Activated naive CD8-positive, alpha-beta T cell treated with anti-CD3 and anti-CD28 coated beads for 36 hours (primary cell): ENCODE data around the gene SELENOV. TPM values are rescaled to one million over a fixed set of nuclear protein-coding genes. Genes with fewer than 3 reads are reported as not detected.
"Not testable (repeated sequence)": the region's sequence is repeated elsewhere in the genome, so short reads cannot be mapped to it uniquely, and the experiment has no call there.

Experiments
- DNase-seq: peaks from one replicate; pipeline ENCODE4 v3.0.0; 2021
- H3K27ac Mint-ChIP-seq: one replicate; pipeline ENCODE4 v1.8.0; 2022; ENCODE audit warnings: mild to moderate bottlenecking, moderate library complexity, mixed read lengths
- H3K27me3 Mint-ChIP-seq: one replicate; pipeline ENCODE4 v1.8.0; 2022; ENCODE audit warnings: mild to moderate bottlenecking, mixed read lengths
- H3K36me3 Mint-ChIP-seq: one replicate; pipeline ENCODE4 v1.8.0; 2021; ENCODE audit warnings: mild to moderate bottlenecking, mixed read lengths
- H3K4me1 Mint-ChIP-seq: one replicate; pipeline ENCODE4 v1.8.0; 2021; ENCODE audit warnings: mixed read lengths
- H3K4me3 Mint-ChIP-seq: one replicate; pipeline ENCODE4 v1.8.0; 2022; ENCODE audit warnings: mild to moderate bottlenecking, moderate library complexity, mixed read lengths
- H3K9me3 Mint-ChIP-seq: one replicate; pipeline ENCODE4 v1.8.0; 2022; ENCODE audit warnings: mixed read lengths
- total RNA-seq, 2 experiments: library from RNA; stranded (reverse); gene quantifications; one replicate each; pipeline ENCODE4 v1.2.3, GENCODE V29; 2021

SELENOV gene
- total RNA-seq = not detected

GRCh38 chr19:39514840-39515550 lies at the start of gene SELENOV:
Gene SELENOV, plus strand, starts transcription at chr19:39515139. Its CDS starts 74 bp downstream, at chr19:39515213.
- H3K27ac Mint-ChIP-seq = no peak within 1 kb of the TSS
- H3K36me3 Mint-ChIP-seq = peaks cover 1% of the 10 kb centered on the region
- peak within 1 kb of the TSS; percentile 81 for H3K4me3 Mint-ChIP-seq
- peaks cover 54% of the 10 kb centered on the region for H3K27me3 Mint-ChIP-seq
- H3K4me1 Mint-ChIP-seq = peaks cover 16% of the 10 kb centered on the region
- peak; percentile 39 for DNase-seq
- no peaks in the 10 kb centered on the region for H3K9me3 Mint-ChIP-seq

DNA sequence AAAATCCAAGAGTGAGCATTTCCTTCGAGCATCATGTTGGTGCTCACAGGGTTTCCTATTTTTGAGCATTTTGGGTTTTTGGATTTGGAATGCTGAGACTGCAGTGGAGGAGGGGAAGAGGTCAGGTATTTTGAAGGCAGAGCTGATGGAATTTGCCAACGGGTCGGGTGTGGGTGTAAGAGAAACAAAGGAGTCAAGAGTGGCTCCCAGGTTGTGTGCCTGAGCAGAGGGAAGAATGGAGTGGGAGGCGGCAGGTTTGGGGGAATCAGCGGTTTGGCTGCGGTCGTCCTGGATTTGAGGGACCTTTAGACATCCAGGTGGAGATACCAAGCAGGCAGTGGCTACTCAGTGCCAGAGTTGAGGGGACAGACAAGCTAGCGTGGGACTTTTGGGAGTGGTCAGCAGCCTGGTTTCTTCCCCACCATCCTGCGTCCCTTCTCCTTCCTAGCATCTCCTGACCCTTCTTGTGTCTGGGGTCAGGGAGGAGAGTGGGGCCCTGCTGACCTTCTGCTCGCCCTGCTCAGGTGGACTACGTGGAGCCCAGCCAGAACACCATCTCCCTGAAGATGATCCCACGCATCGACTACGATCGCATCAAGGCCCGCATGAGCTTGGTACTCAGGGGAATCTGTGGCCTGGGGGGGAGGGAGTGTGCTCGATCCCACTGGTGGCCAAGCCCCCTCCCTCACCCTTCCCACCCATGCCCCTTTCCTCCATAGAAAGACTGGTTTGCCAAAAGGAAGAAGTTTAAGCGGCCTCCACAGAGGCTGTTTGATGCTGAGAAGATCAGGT lies 48.8 kb upstream of the SELENOV start:
- no peak for DNase-seq
- Mint-ChIP-seq H3K4me1 (peaks cover 9% of the 10 kb centered on the region), H3K9me3 (no peaks in the 10 kb centered on the region), H3K27me3 (no peaks in the 10 kb centered on the region), H3K27ac (peak overlapping the region; percentile 59), H3K36me3 (peaks cover 19% of the 10 kb centered on the region), H3K4me3 (no peak overlapping the region)

GRCh38 chr19:39467941-39468340 lies 47.0 kb upstream of the SELENOV start:
- DNase-seq = no peak
- no peaks in the 10 kb centered on the region for H3K27me3 Mint-ChIP-seq
- H3K36me3 Mint-ChIP-seq = peaks cover 26% of the 10 kb centered on the region
- no peak overlapping the region for H3K4me3 Mint-ChIP-seq
- peaks cover 20% of the 10 kb centered on the region for H3K4me1 Mint-ChIP-seq
- H3K27ac Mint-ChIP-seq = no peak overlapping the region
- H3K9me3 Mint-ChIP-seq = no peaks in the 10 kb centered on the region

- peaks cover 20% of the 10 kb centered on the region for H3K4me1 Mint-ChIP-seq
- no peak for DNase-seq
- no peak overlapping the region for H3K4me3 Mint-ChIP-seq
- no peaks in the 10 kb centered on the region for H3K27me3 Mint-ChIP-seq
- H3K36me3 Mint-ChIP-seq = peaks cover 27% of the 10 kb centered on the region
- H3K27ac Mint-ChIP-seq = no peak overlapping the region
- H3K9me3 Mint-ChIP-seq = no peaks in the 10 kb centered on the region
Observed at GRCh38 chr19:39469036-39469435, 45.9 kb upstream of the SELENOV start.

GRCh38 chr19:39469567-39469966 lies 45.4 kb upstream of the SELENOV start:
- no peak for DNase-seq
- Mint-ChIP-seq H3K4me1 (peaks cover 20% of the 10 kb centered on the region), H3K36me3 (peaks cover 30% of the 10 kb centered on the region), H3K27me3 (no peaks in the 10 kb centered on the region), H3K27ac (peak overlapping the region; percentile 3), H3K9me3 (no peaks in the 10 kb centered on the region), H3K4me3 (no peak overlapping the region)

GRCh38 chr19:39470724-39471339 lies 44.1 kb upstream of the SELENOV start:
- Mint-ChIP-seq H3K4me3 (no peak overlapping the region), H3K9me3 (no peaks in the 10 kb centered on the region), H3K4me1 (peaks cover 20% of the 10 kb centered on the region), H3K27ac (peak overlapping the region; percentile 72), H3K27me3 (no peaks in the 10 kb centered on the region), H3K36me3 (peaks cover 33% of the 10 kb centered on the region)
- DNase-seq = no peak

DNA sequence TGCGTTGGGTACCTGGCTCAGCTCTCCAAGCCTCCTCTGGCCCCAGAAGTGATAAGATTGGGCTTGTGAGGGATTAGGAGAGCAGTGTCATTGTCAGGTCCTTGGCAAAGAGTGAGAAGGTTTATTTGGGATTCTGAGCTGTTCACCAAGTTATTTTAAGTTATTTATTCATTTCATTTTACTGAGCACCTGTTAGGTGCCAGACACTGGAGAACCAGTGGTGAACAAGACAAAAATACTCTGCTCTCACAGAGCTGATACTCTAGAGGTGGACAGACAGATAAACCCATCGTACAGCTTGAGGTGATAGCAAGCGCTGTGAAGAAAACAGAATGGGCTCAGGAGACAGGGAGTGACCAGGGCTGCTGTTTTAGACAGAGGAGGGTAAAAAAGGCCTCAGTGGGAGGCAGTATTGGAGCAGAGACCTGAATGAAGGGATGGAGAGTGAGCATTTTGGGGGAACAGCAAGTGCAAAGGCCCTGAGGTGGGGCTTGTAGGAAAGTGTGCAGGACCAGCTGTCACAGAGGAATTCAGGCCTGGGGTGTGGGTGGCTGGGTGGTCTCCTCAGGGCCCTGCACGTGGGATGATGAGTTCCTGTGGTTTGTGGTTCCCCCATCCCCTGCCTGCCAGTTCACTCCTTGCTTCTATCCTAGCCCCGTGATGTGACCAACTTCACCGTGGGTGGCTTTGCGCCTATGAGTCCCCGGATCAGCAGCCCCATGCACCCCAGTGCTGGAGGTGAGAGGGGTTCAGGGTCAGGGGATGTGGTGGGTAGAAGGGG lies 43.0 kb upstream of the SELENOV start:
- peak overlapping the region; percentile 72 for H3K27ac Mint-ChIP-seq
- DNase-seq = peak; percentile 28
- no peaks in the 10 kb centered on the region for H3K9me3 Mint-ChIP-seq
- H3K4me1 Mint-ChIP-seq = peaks cover 20% of the 10 kb centered on the region
- H3K27me3 Mint-ChIP-seq = no peaks in the 10 kb centered on the region
- no peak overlapping the region for H3K4me3 Mint-ChIP-seq
- H3K36me3 Mint-ChIP-seq = peaks cover 37% of the 10 kb centered on the region

DNA sequence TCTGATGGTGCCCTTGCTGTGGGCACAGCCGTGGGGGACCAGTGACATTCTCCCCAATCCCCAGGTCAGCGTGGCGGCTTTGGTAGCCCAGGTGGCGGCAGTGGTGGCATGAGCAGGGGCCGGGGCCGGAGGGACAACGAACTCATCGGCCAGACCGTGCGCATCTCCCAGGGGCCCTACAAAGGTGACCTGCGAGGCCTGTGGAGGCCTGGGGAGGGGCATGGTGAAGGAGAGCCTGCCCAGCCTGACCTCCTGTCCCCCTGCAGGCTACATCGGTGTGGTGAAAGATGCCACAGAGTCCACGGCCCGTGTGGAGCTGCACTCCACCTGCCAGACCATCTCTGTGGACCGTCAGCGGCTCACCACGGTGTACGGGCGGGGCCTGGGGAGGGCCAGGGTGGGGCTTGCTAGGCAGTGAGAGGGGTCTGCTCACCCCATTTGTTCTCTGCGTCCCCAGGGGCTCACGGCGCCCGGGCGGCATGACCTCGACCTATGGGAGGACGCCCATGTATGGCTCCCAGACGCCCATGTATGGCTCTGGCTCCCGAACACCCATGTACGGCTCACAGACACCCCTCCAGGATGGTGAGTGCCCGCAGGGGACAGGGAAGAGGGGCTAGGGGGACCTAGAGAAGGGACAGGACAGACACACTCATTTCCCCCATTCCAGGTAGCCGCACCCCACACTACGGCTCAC lies 42.0 kb upstream of the SELENOV start:
- DNase-seq = no peak
- Mint-ChIP-seq H3K36me3 (peaks cover 39% of the 10 kb centered on the region), H3K27ac (no peak overlapping the region), H3K4me3 (no peak overlapping the region), H3K27me3 (no peaks in the 10 kb centered on the region), H3K9me3 (no peaks in the 10 kb centered on the region), H3K4me1 (peaks cover 20% of the 10 kb centered on the region)

- peaks cover 39% of the 10 kb centered on the region for H3K36me3 Mint-ChIP-seq
- H3K27ac Mint-ChIP-seq = no peak overlapping the region
- H3K9me3 Mint-ChIP-seq = no peaks in the 10 kb centered on the region
- H3K4me3 Mint-ChIP-seq = no peak overlapping the region
- no peaks in the 10 kb centered on the region for H3K27me3 Mint-ChIP-seq
- peaks cover 20% of the 10 kb centered on the region for H3K4me1 Mint-ChIP-seq
- DNase-seq = no peak
Observed at GRCh38 chr19:39473443-39473960, 41.4 kb upstream of the SELENOV start.

GRCh38 chr19:39474139-39474620 lies 40.8 kb upstream of the SELENOV start:
- H3K27ac Mint-ChIP-seq = no peak overlapping the region
- H3K9me3 Mint-ChIP-seq = no peaks in the 10 kb centered on the region
- DNase-seq = peak; percentile 62
- H3K4me1 Mint-ChIP-seq = peaks cover 20% of the 10 kb centered on the region
- H3K36me3 Mint-ChIP-seq = peaks cover 39% of the 10 kb centered on the region
- H3K27me3 Mint-ChIP-seq = no peaks in the 10 kb centered on the region
- no peak overlapping the region for H3K4me3 Mint-ChIP-seq

DNA sequence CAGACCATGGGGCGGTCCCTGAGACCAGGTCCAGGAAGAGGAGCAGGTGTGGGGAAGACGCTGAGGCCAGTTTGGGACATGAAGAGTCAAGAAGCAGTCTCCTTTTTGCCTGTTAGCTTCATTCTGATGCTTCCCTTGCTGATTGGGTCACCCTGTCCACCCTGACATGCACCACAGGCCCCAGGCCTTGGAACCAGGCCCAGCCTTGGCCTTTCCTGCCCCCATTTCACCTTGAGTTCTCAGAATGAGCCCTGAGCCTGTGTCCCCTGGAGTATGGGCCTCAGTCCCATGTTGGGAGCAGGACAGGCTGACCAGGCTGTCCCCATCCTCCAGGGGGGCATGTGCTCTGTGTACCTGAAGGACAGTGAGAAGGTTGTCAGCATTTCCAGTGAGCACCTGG lies 39.2 kb upstream of the SELENOV start:
- H3K27me3 Mint-ChIP-seq = no peaks in the 10 kb centered on the region
- DNase-seq = no peak
- peaks cover 33% of the 10 kb centered on the region for H3K36me3 Mint-ChIP-seq
- no peaks in the 10 kb centered on the region for H3K9me3 Mint-ChIP-seq
- H3K4me1 Mint-ChIP-seq = peaks cover 23% of the 10 kb centered on the region
- no peak overlapping the region for H3K4me3 Mint-ChIP-seq
- peak overlapping the region; percentile 43 for H3K27ac Mint-ChIP-seq

DNA sequence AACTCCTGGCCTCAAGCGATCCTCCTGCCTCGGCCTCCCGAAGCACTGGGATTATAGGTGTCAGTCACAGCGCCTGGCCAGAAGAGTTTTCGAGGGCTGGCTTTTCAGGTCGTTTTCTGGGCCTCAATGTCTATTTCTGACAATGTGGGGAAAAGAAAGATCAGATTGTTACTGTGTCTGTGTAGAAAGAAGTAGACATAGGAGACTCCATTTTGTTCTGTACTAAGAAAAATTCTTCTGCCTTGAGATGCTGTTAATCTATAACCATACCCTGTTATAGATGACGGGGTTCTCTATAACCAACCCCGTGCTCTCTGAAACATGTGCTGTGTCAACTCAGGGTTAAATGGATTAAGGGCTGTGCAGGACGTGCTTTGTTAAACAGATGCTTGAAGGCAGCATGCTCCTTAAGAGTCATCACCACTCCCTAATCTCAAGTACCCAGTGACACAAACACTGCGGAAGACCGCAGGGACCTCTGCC lies 35.6 kb upstream of the SELENOV start:
- H3K4me3 Mint-ChIP-seq, H3K27ac Mint-ChIP-seq, DNase-seq, H3K9me3 Mint-ChIP-seq, H3K27me3 Mint-ChIP-seq: not testable (repeated sequence)
- Mint-ChIP-seq H3K4me1 (peaks cover 23% of the 10 kb centered on the region), H3K36me3 (peaks cover 32% of the 10 kb centered on the region)

- H3K27ac Mint-ChIP-seq = peak overlapping the region; percentile 92
Observed at GRCh38 chr19:39479916-39480315, 35.0 kb upstream of the SELENOV start.

More at GRCh38 chr19:39479916-39480315, 35.0 kb upstream of the SELENOV start:
- Mint-ChIP-seq H3K36me3 (peaks cover 26% of the 10 kb centered on the region), H3K9me3 (no peaks in the 10 kb centered on the region), H3K4me1 (peaks cover 23% of the 10 kb centered on the region), H3K4me3 (peak overlapping the region; percentile 97), H3K27me3 (no peaks in the 10 kb centered on the region)
- no peak for DNase-seq
